Neural cell (in vitro differentiated cells): ENCODE data around the gene RPP25. TPM values are rescaled to one million over a fixed set of nuclear protein-coding genes. Genes with fewer than 3 reads are reported as not detected.
A peak's percentile ranks its signal among the peaks of the same experiment; 100 is the strongest.

Experiments used
- H2AFZ ChIP-seq: fragments of 200-600, 300-800 bp; sonication (generic), shearing (Covaris generic); 2 replicates; pipeline ENCODE4 v1.6.0; 2014; ENCODE audit warnings: low read depth, mild to moderate bottlenecking, antibody characterized with exemption, low read length, moderate library complexity
- H3F3A ChIP-seq: fragments of 200-600 bp; shearing (Covaris generic); 2 replicates; pipeline ENCODE4 v1.6.1; 2016; ENCODE audit warnings: mild to moderate bottlenecking, moderate library complexity, mixed read lengths, antibody characterized with exemption, low read length; ENCODE audit not compliant: insufficient read depth, poor library complexity, severe bottlenecking
- H3K27ac ChIP-seq: fragments of 200-600, 300-800 bp; sonication (generic), shearing (Covaris generic); 2 replicates; pipeline ENCODE4 v1.5.1; 2014; ENCODE audit warnings: mild to moderate bottlenecking, low read length, moderate library complexity
- H3K27me3 ChIP-seq: fragments of 300-800, 200-600 bp; sonication (generic), shearing (Covaris generic); 2 replicates; pipeline ENCODE4 v1.6.0; 2014; ENCODE audit warnings: mild to moderate bottlenecking, low read depth, low read length, moderate library complexity; ENCODE audit not compliant: insufficient read depth
- H3K36me3 ChIP-seq: fragments of 300-800, 200-600 bp; sonication (generic), shearing (Covaris generic); 2 replicates; pipeline ENCODE4 v1.5.1; 2014; ENCODE audit warnings: mild to moderate bottlenecking, antibody characterized with exemption, low read length, moderate library complexity; ENCODE audit not compliant: insufficient read depth
- H3K4me2 ChIP-seq: fragments of 300-800, 200-600 bp; sonication (generic), shearing (Covaris generic); 2 replicates; pipeline ENCODE4 v1.6.0; 2014; ENCODE audit warnings: mild to moderate bottlenecking, low read length
- H3K4me3 ChIP-seq: fragments of 300-800, 200-600 bp; sonication (generic), shearing (Covaris generic); 2 replicates; pipeline ENCODE4 v1.5.1; 2014; ENCODE audit warnings: mild to moderate bottlenecking, low read length, moderate library complexity
- H3K79me2 ChIP-seq: fragments of 200-600 bp; shearing (Covaris generic); replicated peaks from 2 replicates; pipeline ENCODE4 v1.6.0; 2014; ENCODE audit warnings: mild to moderate bottlenecking, low read length, moderate library complexity; ENCODE audit not compliant: insufficient read depth
- H3K9ac ChIP-seq: fragments of 300-800, 200-600 bp; sonication (generic), shearing (Covaris generic); 2 replicates; pipeline ENCODE4 v1.6.1; 2016; ENCODE audit warnings: mild to moderate bottlenecking, low read length, mixed read lengths
- H3K9me2 ChIP-seq: fragments of 200-600 bp; shearing (Covaris generic); 2 replicates; pipeline ENCODE4 v1.6.1; 2016; ENCODE audit warnings: mild to moderate bottlenecking, low read length, mixed read lengths; ENCODE audit not compliant: insufficient read depth
- H3K9me3 ChIP-seq: fragments of 200-600, 300-800 bp; sonication (generic), shearing (Covaris generic); 2 replicates; pipeline ENCODE4 v1.6.1; 2016; ENCODE audit warnings: mild to moderate bottlenecking, mixed run types, low read length, moderate library complexity, mixed read lengths
- H4K20me1 ChIP-seq: fragments of 200-600 bp; shearing (Covaris generic); 2 replicates; pipeline ENCODE4 v1.6.1; 2016; ENCODE audit warnings: mild to moderate bottlenecking, mixed run types; ENCODE audit not compliant: insufficient read depth
- CTCF ChIP-seq: fragments of 450-650 bp; IDR thresholded peaks from 2 replicates; pipeline ENCODE4 v1.5.1; 2014; ENCODE audit warnings: antibody characterized with exemption, mild to moderate bottlenecking, moderate library complexity; ENCODE audit not compliant: poor library complexity, severe bottlenecking
- EP300 ChIP-seq: fragments of 450-650 bp; conservative IDR thresholded peaks from 2 replicates; pipeline ENCODE4 v1.6.1; 2014; ENCODE audit warnings: antibody characterized with exemption, mild to moderate bottlenecking, moderate library complexity; ENCODE audit not compliant: poor library complexity, severe bottlenecking
- EZH2 ChIP-seq: fragments of 200-600, 300-800 bp; shearing (Covaris generic), sonication (generic); IDR thresholded peaks from 2 replicates; pipeline ENCODE4 v1.6.1; 2014; ENCODE audit warnings: antibody characterized with exemption, low read length, borderline replicate concordance, mild to moderate bottlenecking; ENCODE audit not compliant: insufficient read depth, poor library complexity, severe bottlenecking
- MXI1 ChIP-seq: fragments of 450-650 bp; conservative IDR thresholded peaks from 2 replicates; pipeline ENCODE4 v1.6.1; 2014; ENCODE audit warnings: antibody characterized with exemption, mild to moderate bottlenecking; ENCODE audit not compliant: poor library complexity, severe bottlenecking
- POLR2AphosphoS5 ChIP-seq: IDR thresholded peaks from 2 replicates; pipeline ENCODE4 v1.6.1; 2012
- RAD21 ChIP-seq: fragments of 450-650 bp; conservative IDR thresholded peaks from 2 replicates; pipeline ENCODE4 v1.6.1; 2014; ENCODE audit warnings: antibody characterized with exemption, mild to moderate bottlenecking, moderate library complexity
- REST ChIP-seq: IDR thresholded peaks from 2 replicates; pipeline ENCODE4 v1.6.1; 2012; ENCODE audit warnings: borderline replicate concordance
- SMC3 ChIP-seq: fragments of 450-650 bp; conservative IDR thresholded peaks from 2 replicates; pipeline ENCODE4 v1.6.1; 2014; ENCODE audit warnings: antibody characterized with exemption, mild to moderate bottlenecking, moderate library complexity; ENCODE audit not compliant: poor library complexity
- TAF1 ChIP-seq: IDR thresholded peaks from 2 replicates; pipeline ENCODE4 v1.6.1; 2012; ENCODE audit warnings: low read depth
- polyA plus RNA-seq: library from polyadenylated mRNA; depleted of rRNA; stranded (reverse); fragments of >200 nt; gene quantifications from 2 replicates; pipeline ENCODE4 v1.2.3, GENCODE V29; 2014

Gene RPP25
- polyA plus RNA-seq, 1 donor from 2014 or later: 2.8 TPM

- no peaks in the 10 kb centered on the region for H3K27me3 ChIP-seq
- peak within 1 kb of the TSS; percentile 98 for H3K4me3 ChIP-seq
- H4K20me1 ChIP-seq: no peaks in the 10 kb centered on the region
- H3K36me3 ChIP-seq: no peaks in the 10 kb centered on the region
- no peaks in the 10 kb centered on the region for H3K9me3 ChIP-seq
- H3K9me2 ChIP-seq: no peaks in the 10 kb centered on the region
- peak within 1 kb of the TSS; percentile 99 for H3K27ac ChIP-seq
- H3K79me2 ChIP-seq: peaks cover 35% of the 10 kb centered on the region
- TF ChIP-seq POLR2AphosphoS5 (peak; percentile 92), MXI1 (no peak), EP300 (peak; percentile 25), TAF1 (peak; percentile 70), SMC3 (peak; percentile 8), REST (peak; percentile 97)
- H3F3A ChIP-seq: no peaks in the 10 kb centered on the region
- peak within 1 kb of the TSS; percentile 100 for H3K9ac ChIP-seq
- peak within 1 kb of the TSS; percentile 93 for H3K4me2 ChIP-seq
- peak within 1 kb of the TSS; percentile 94 for H2AFZ ChIP-seq
Observed at GRCh38 chr15:74995182-74995778, 38.7 kb upstream of the RPP25 start, which contains the start of gene SCAMP5. SCAMP5 (plus strand) TSS chr15:74995563; CDS start chr15:75011840, 16,277 bp downstream.

- Histone ChIP-seq H3K9me3 (no peaks in the 10 kb centered on the region), H3K4me2 (peak overlapping the region; percentile 68), H2AFZ (peak overlapping the region; percentile 81), H3K36me3 (no peaks in the 10 kb centered on the region), H3K79me2 (peaks cover 31% of the 10 kb centered on the region), H3K9ac (peak overlapping the region; percentile 100), H3K4me3 (peak overlapping the region; percentile 98), H4K20me1 (no peaks in the 10 kb centered on the region), H3K9me2 (no peaks in the 10 kb centered on the region), H3K27ac (peak overlapping the region; percentile 76), H3F3A (no peaks in the 10 kb centered on the region), H3K27me3 (no peaks in the 10 kb centered on the region)
- TF ChIP-seq MXI1 (no peak), CTCF (no peak), SMC3 (no peak), TAF1 (no peak), EP300 (no peak), EZH2 (no peak), RAD21 (no peak), REST (no peak), POLR2AphosphoS5 (no peak)
Observed at GRCh38 chr15:74994685-74995084, 38.1 kb upstream of the RPP25 start.
